HUES64 (cell line): ENCODE data around the gene FLAD1.
"Not testable (repeated sequence)": the region's sequence is repeated elsewhere in the genome, so short reads cannot be mapped to it uniquely, and the experiment has no call there.

Experiments
- H3K27ac ChIP-seq: 2 replicates; pipeline ENCODE4 v1.7.0; 2013; ENCODE audit warnings: low read depth, low read length, inconsistent platforms
- H3K27me3 ChIP-seq: 2 replicates; pipeline ENCODE4 v1.6.1; 2013; ENCODE audit warnings: mild to moderate bottlenecking, low read length; ENCODE audit not compliant: insufficient read depth
- H3K36me3 ChIP-seq: 2 replicates; pipeline ENCODE4 v1.6.1; 2013; ENCODE audit warnings: mild to moderate bottlenecking, low read length; ENCODE audit not compliant: insufficient read depth
- H3K4me1 ChIP-seq: 2 replicates; pipeline ENCODE4 v1.6.1; 2013; ENCODE audit warnings: mild to moderate bottlenecking, low read length, moderate library complexity; ENCODE audit not compliant: insufficient read depth
- H3K4me3 ChIP-seq: 2 replicates; pipeline ENCODE4 v1.5.1; 2013; ENCODE audit warnings: mild to moderate bottlenecking, low read length, moderate library complexity
- H3K9ac ChIP-seq: 2 replicates; pipeline ENCODE4 v1.6.1; 2013; ENCODE audit warnings: mild to moderate bottlenecking, low read depth, low read length
- H3K9me3 ChIP-seq: 2 replicates; pipeline ENCODE4 v1.6.1; 2013; ENCODE audit warnings: low read depth, low read length; ENCODE audit not compliant: insufficient read depth
- WGBS: fragments of 150-250, 120-280 bp; methylation state at CpG from one replicate; pipeline ENCODE4 v1.1.7; 2013; ENCODE audit warnings: missing lambda C conversion rate; 5-methylcytosine and 5-hydroxymethylcytosine counted together

The FLAD1 gene

DNA sequence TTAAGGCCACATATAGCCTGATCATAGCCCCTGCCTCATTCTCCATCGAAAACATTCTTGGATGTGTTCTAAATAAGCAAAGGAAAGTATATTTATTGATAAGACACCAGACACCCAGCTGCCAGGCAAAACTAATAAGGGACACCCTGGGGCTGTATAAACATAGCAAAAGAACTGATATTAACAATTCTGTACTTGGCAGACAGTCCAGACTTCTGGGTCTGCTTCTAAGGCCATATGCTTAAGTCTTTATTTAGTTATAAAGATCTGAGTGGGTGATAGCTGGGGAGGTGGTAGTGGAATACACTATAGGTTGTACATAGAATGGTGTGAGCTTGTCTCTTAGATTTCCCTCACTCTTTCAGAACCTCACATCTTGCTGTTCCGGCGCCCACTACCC, 4.8 kb upstream of the FLAD1 start:
- Histone ChIP-seq H3K9ac (no peak overlapping the region), H3K9me3 (no peaks in the 10 kb centered on the region), H3K27me3 (no peaks in the 10 kb centered on the region), H3K4me1 (peaks cover 15% of the 10 kb centered on the region), H3K27ac (no peak overlapping the region), H3K4me3 (no peak overlapping the region), H3K36me3 (peaks cover 36% of the 10 kb centered on the region)
- WGBS, result 100% methylated on average over 1 of the region's 3 CpGs

DNA sequence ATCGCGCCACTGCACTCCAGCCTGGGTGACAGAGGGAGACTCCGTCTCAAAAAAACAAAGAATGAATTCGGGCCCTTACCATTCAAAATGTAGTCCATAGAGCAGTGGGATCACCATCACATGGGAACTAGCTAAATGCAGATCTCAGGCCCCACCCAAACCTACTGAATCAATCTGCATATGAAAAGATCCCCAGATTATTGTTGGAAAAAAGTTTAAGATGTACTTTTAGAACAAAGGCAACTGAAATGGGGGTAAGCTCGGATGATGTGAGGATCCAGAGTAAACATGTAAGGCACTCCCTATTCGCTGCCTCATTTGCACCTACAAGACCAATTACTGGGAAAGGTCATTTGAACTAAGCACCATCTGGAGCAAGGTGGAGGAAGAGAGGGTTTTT, 803 bp upstream of the FLAD1 start:
- peak overlapping the region; percentile 99 for H3K27ac ChIP-seq
- 34% methylated on average over 6 of the region's 6 CpGs for WGBS
- no peaks in the 10 kb centered on the region for H3K27me3 ChIP-seq
- H3K9me3 ChIP-seq, result no peaks in the 10 kb centered on the region
- peak overlapping the region; percentile 94 for H3K4me3 ChIP-seq
- H3K4me1 ChIP-seq, result peaks cover 6% of the 10 kb centered on the region; the same call in 1 of the 2 replicates
- peaks cover 53% of the 10 kb centered on the region for H3K36me3 ChIP-seq
- peak overlapping the region; percentile 79 for H3K9ac ChIP-seq

DNA sequence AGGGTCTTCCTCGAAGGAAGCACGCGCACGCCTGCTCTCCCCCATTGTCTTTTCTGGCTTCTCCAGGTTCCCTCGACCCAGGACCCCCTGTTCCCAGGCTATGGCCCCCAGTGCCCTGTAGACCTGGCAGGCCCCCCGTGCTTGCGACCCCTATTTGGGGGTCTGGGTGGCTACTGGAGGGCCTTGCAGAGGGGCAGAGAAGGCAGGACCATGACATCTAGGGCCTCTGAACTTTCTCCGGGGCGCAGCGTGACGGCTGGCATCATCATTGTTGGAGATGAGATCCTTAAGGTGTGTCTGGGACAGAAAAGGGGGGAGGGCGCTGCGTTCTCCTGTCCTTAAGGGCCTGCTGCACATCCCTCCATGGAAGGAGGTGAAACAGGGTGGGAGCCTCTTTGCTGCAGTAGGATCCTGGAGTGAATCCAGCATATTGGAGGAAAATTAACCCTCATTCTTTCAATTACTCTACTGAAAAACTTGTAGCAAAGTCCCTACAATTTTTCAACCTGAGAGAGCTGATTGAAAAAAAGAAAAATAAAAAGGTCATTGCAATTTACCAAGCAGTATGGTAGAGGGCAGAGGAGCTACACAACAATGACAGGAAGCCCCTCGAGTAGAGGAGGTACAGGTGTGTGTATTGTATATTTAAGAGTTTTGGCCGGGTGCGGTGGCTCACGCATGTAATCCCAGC, 777 bp downstream of the FLAD1 start:
- H3K9me3 ChIP-seq, result no peaks in the 10 kb centered on the region
- H3K4me3 ChIP-seq, result peak overlapping the region; percentile 94
- H3K27ac ChIP-seq, result peak overlapping the region; percentile 74
- no peaks in the 10 kb centered on the region for H3K27me3 ChIP-seq
- H3K36me3 ChIP-seq, result peaks cover 56% of the 10 kb centered on the region
- H3K4me1 ChIP-seq, result peaks cover 6% of the 10 kb centered on the region; the same call in 1 of the 2 replicates
- 21% methylated on average over 17 of the region's 17 CpGs for WGBS
- peak overlapping the region; percentile 94 for H3K9ac ChIP-seq

DNA sequence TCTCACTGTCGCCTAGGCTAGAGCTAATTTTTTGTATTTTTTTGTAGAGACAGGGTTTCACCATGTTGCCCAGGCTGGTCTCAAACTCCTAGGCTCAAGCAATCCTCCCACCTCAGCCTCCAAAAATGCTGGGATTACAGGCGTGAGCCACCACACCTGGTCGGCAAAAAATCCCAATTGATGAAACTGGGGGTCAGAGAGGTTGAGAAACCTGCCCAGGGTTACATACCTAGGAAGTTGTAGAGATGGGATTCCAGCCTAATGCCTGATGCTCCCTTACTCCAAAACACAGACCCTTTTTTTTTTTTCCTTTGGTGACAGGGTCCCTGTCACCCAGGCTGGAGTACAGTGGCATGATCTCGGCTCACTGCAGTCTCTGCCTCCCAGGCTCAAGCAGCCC, 3.6 kb downstream of the FLAD1 start:
- not testable (repeated sequence) for H3K9me3 ChIP-seq, H3K27ac ChIP-seq

DNA sequence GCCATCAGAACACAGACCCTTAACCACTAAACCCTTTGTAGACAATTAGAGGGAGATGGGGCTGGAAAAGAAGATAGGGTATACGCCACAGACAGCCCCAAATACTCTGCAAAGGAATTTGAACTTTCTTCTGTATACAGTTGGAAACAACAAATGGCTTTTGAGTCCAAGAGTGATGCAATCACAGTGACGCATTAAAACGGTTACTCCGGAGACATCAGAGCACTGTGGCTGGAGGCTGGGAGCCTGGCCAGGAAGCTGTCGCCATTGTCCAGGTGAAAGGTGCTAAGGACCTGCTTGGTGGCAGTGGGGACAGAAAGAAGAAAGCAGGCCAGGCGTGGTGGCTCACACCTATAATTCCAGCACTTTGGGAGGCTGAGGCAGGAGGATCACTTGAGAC, 4.2 kb downstream of the FLAD1 start:
- no peaks in the 10 kb centered on the region for H3K27me3 ChIP-seq
- H3K9ac ChIP-seq, result no peak overlapping the region
- H3K9me3 ChIP-seq, result no peaks in the 10 kb centered on the region
- peaks cover 56% of the 10 kb centered on the region for H3K36me3 ChIP-seq
- no peak overlapping the region for H3K4me3 ChIP-seq
- no peak overlapping the region for H3K27ac ChIP-seq
- peaks cover 5% of the 10 kb centered on the region; the same call in 1 of the 2 replicates for H3K4me1 ChIP-seq
- 97% methylated on average over 6 of the region's 6 CpGs for WGBS

More for the DNA sequence above, 3.6 kb downstream of the FLAD1 start:
- not testable (repeated sequence) for H3K4me1 ChIP-seq, H3K27me3 ChIP-seq, H3K4me3 ChIP-seq, H3K9ac ChIP-seq
- peaks cover 56% of the 10 kb centered on the region for H3K36me3 ChIP-seq
- WGBS, result 94% methylated on average over 4 of the region's 4 CpGs

DNA sequence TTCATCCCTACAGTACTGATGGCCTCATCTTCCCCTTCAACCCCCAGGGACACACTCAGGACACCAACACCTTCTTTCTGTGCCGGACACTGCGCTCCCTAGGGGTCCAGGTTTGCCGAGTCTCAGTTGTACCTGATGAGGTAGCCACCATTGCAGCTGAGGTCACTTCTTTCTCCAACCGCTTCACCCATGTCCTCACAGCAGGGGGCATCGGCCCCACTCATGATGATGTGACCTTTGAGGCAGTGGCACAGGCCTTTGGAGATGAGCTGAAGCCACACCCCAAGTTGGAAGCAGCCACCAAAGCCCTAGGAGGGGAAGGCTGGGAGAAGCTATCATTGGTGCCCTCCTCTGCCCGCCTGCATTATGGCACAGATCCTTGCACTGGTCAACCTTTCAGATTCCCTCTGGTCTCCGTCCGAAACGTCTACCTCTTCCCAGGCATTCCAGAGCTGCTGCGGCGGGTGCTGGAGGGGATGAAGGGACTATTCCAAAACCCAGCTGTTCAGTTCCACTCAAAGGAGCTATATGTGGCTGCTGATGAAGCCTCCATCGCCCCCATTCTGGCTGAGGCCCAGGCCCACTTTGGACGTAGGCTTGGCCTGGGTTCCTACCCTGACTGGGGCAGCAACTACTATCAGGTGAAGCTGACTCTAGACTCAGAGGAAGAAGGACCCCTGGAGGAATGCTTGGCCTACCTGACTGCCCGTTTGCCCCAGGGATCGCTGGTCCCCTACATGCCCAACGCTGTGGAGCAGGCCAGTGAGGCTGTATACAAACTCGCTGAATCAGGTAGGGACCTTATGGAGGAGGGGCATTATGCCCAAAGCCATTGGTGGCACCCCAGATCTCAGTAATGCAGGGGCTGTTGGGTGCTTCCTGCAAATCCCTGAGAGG, 5.2 kb downstream of the FLAD1 start:
- no peaks in the 10 kb centered on the region for H3K9me3 ChIP-seq
- H3K36me3 ChIP-seq, result peaks cover 60% of the 10 kb centered on the region
- H3K4me3 ChIP-seq, result no peak overlapping the region
- H3K4me1 ChIP-seq, result no peaks in the 10 kb centered on the region
- 95% methylated on average over 17 of the region's 17 CpGs for WGBS
- H3K27me3 ChIP-seq, result no peaks in the 10 kb centered on the region
- H3K27ac ChIP-seq, result no peak overlapping the region
- no peak overlapping the region for H3K9ac ChIP-seq

DNA sequence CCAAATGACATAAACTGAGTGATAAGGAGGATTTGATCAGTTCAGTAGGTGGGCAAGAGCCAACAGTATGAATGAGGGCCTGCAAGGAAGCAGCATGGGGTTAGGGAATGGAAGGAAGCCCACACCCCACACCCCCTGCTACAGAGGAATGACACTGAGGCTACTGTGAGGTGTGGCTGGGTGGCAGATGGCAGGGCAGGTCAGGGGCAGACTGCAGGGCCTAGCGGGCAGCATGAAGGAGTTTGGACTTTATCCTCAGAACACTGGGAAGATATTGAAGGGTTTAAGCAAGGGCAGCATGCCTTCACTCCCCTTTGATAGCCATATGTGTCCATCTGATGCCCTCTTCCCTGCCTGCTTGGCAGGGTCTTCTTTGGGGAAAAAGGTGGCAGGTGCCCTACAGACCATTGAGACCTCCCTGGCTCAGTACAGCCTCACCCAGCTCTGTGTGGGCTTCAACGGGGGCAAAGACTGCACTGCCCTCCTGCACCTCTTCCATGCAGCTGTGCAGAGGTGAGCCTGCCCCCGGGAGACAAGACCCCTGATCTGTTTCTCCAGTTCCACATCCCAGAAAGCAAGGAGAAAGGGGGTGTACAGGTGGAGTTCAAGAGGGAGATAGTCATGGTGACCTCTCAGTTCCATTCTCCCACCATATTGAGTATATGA, 6.2 kb downstream of the FLAD1 start:
- WGBS, result 90% methylated on average over 3 of the region's 3 CpGs
- H3K27ac ChIP-seq, result no peak overlapping the region
- no peaks in the 10 kb centered on the region for H3K4me1 ChIP-seq
- H3K9me3 ChIP-seq, result no peaks in the 10 kb centered on the region
- H3K9ac ChIP-seq, result no peak overlapping the region
- H3K36me3 ChIP-seq, result peaks cover 60% of the 10 kb centered on the region
- H3K27me3 ChIP-seq, result no peaks in the 10 kb centered on the region
- no peak overlapping the region for H3K4me3 ChIP-seq

DNA sequence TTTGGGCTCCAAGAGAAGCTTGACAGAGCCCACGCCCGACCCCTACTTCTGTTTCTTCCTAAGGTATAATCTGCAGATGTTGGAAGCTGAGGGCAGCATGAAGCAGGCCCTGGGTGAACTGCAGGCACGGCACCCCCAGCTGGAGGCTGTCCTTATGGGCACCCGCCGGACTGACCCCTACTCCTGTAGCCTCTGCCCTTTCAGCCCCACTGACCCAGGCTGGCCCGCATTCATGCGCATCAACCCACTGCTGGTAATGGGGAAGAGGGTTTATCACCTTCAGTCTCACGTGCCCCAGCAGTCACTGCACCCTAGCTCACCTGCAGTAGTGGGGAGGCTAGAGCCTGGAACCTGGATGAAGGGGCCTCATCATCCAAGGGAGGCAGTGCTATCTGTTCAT, 7.1 kb downstream of the FLAD1 start:
- H3K27me3 ChIP-seq, result no peaks in the 10 kb centered on the region
- H3K9me3 ChIP-seq, result no peaks in the 10 kb centered on the region
- WGBS, result 98% methylated on average over 8 of the region's 8 CpGs
- H3K27ac ChIP-seq, result no peak overlapping the region
- H3K9ac ChIP-seq, result no peak overlapping the region
- peaks cover 54% of the 10 kb centered on the region for H3K36me3 ChIP-seq
- H3K4me1 ChIP-seq, result no peaks in the 10 kb centered on the region
- no peak overlapping the region for H3K4me3 ChIP-seq

DNA sequence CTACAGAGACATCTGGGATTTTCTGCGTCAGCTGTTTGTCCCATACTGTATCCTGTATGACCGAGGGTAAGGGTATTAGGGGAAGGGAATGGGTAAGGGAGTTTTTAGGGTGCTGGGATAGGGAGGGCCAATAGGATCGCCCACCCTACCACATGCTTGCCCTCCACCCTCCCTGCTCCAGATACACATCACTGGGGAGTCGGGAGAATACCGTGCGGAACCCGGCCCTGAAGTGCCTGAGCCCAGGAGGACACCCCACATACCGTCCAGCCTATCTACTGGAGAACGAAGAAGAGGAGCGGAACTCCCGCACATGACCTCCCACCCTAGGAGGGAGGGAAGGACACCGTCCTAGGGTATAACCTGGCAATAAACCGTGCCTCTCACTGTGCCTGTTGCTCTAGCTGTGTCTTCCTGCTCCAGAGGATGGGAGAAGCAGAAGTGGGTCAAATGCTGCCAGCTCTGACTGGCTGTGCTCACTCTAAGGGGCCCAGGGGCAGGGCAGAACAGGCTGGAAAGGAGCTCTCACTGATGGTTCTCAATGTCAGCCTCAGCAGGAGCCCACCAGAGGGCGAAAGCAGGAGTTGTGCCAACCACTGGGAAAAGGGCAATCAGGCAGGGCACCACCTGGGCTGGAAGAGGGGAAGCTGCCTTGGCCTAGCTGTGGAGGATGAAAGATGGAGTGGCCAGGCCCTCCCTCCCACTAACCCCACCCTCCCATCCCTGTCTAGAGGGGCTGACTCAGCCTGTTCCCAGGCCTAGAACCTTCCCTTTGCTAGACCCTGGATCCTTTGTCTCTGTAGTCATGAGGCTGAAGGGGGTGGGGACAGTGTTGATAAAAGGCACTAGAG, 9.8 kb downstream of the FLAD1 start:
- Histone ChIP-seq H3K36me3 (peaks cover 37% of the 10 kb centered on the region), H3K9me3 (no peaks in the 10 kb centered on the region), H3K4me3 (no peak overlapping the region), H3K9ac (no peak overlapping the region), H3K27ac (peak overlapping the region; percentile 14; the same call in 1 of the 2 replicates), H3K27me3 (no peaks in the 10 kb centered on the region), H3K4me1 (0 out of 2 replicates have a peak, but pooled peaks cover 3% of the 10 kb centered on the region)
- 94% methylated on average over 14 of the region's 14 CpGs for WGBS

DNA sequence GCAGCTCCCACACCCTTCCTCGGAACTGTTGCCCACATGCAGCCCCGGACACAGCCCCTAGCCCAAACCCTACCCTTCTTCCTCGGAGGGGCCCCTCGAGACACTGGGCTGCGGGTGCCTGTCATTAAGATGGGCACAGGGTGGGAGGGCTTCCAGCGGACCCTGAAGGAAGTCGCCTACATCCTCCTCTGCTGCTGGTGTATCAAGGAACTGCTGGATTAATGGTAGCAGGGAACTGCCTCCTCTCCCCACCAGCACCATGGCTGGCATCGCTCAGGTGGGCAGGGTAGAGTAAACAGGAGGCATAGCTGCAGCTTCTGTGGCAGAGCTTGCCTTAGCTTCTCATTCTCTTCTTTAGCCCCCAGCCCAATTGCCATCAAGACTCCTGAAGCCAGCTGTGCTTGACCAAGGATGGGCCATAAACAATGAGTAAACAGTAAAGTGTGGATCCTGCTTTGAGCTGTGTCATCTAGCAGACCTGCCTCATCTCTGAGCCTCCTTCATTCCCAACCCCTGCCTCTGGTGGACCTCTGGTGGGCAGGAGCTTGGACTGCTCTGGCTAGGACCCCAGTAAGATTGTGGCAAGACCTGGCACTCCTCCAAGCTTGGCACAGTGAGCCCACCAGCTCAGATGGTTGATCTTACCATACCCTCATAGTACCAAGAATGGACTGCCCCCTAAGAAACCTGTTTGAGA, 10.6 kb downstream of the FLAD1 start, which contains the start of gene LENEP:
Gene LENEP, plus strand, starts transcription at position 15 of the 697 bp plus-strand sequence. Its CDS starts 22 bp downstream, at position 37.
- H3K27me3 ChIP-seq, result no peaks in the 10 kb centered on the region
- H3K4me1 ChIP-seq, result 0 out of 2 replicates have a peak, but pooled peaks cover 3% of the 10 kb centered on the region
- H3K36me3 ChIP-seq, result peaks cover 30% of the 10 kb centered on the region
- no peak within 1 kb of the TSS for H3K9ac ChIP-seq
- H3K27ac ChIP-seq, result peak within 1 kb of the TSS; percentile 14; the same call in 1 of the 2 replicates
- WGBS, result 82% methylated on average over 8 of the region's 8 CpGs
- H3K9me3 ChIP-seq, result no peaks in the 10 kb centered on the region
- H3K4me3 ChIP-seq, result no peak within 1 kb of the TSS
